GM21619 (cell line): ENCODE data around the gene PSMD3.
"Not testable (repeated sequence)": the region's sequence is repeated elsewhere in the genome, so short reads cannot be mapped to it uniquely, and the experiment has no call there.

Experiments
- ATAC-seq: cut with Tn5 transposase; IDR thresholded peaks from one replicate; pipeline ENCODE4 v1.9.1; 2021; ENCODE audit not compliant: unreplicated experiment

Gene PSMD3

DNA sequence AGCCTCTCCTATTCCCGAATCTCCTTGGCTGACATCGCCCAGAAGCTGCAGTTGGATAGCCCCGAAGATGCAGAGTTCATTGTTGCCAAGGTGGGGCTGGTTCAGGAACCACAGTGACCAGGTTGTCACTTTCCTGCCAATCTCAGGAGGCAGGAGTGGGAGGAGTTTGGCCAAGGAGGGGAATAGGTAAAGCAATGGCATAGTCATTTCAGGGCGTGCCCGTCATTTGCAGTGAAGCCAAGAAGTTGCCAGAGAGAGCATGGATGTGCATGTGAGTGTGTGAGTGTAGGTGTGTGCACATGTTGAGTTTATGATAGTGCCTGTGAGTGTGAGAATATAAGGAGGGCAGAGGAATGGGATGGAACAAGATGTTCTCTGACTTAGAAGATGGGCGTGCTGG is 14.8 kb downstream of the PSMD3 start:
- no peak for ATAC-seq

DNA sequence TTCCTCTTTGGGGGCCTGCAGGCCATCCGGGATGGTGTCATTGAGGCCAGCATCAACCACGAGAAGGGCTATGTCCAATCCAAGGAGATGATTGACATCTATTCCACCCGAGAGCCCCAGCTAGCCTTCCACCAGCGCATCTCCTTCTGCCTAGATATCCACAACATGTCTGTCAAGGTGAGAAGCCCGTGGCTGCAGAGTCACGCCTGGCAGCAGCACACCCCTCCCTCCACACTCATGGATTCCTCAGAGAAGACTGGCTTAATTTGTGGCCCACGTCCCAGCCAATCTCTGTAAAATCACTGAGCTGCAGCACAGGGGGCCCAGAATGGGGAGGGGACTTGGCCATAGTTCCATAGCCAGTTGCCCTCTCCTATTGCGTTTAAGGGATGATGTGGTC is 15.6 kb downstream of the PSMD3 start:
- ATAC-seq, result no peak

DNA sequence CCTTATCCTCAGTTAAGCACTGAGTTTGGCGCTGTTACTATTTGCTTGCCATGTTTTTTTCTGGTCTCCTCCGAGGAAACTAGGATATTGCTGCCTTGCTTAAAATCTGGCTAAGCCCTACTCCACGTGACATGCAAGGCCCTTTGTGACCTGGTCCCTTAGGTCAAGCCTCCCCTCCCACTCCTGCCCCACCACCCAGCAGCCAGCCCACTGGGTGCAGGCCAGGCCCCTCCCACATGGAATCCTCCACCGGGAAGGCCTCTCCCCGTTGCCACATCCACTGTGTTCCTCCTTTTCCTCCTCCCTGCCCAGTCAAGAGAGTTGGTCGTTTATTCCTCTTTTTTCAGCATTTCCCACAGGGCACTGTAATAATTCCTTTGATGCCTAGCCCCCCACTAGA is 16.2 kb downstream of the PSMD3 start:
- ATAC-seq, result no peak

DNA sequence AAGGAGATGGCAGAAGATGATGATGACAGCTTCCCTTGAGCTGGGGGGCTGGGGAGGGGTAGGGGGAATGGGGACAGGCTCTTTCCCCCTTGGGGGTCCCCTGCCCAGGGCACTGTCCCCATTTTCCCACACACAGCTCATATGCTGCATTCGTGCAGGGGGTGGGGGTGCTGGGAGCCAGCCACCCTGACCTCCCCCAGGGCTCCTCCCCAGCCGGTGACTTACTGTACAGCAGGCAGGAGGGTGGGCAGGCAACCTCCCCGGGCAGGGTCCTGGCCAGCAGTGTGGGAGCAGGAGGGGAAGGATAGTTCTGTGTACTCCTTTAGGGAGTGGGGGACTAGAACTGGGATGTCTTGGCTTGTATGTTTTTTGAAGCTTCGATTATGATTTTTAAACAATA is 16.9 kb downstream of the PSMD3 start:
- no peak for ATAC-seq

DNA sequence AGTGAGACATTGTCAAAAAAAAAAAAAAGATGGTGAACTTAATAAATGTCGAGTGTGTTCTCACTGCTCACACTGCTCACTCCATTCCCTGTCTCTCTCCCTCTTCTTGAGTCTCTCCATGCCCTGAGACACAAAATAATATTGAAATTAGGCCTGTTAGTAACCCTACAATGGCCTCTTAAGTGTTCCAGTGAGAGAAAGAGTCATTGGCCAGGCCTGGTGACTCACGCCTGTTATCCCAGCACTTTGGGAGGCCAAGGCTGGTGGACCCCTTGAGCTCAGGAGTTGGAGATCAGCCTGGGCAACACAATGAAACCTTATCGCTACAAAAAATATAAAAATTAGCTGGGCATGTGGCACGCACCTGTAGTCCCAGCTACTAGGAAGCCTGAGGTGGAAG is 18.5 kb downstream of the PSMD3 start:
- ATAC-seq, result no peak

DNA sequence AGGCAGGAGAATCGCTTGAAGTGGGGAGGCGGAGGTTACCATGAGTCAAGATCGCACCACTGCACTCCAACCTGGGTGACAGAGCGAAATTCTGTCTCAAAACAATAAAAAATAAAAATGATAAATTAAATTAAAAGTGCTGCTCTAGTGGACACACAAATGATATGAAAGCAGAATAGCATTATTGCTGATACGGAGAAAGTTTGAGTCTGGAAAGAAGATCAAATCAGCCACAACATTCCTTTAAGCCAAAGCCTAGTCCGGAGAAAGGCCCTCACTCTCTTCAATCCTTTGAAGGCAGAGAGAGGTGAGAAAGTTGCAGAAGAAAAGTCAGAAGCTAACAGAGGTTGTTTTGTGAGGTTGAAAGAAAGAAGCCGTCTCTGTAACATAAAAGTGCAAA is 19.6 kb downstream of the PSMD3 start:
- ATAC-seq, result no peak

DNA sequence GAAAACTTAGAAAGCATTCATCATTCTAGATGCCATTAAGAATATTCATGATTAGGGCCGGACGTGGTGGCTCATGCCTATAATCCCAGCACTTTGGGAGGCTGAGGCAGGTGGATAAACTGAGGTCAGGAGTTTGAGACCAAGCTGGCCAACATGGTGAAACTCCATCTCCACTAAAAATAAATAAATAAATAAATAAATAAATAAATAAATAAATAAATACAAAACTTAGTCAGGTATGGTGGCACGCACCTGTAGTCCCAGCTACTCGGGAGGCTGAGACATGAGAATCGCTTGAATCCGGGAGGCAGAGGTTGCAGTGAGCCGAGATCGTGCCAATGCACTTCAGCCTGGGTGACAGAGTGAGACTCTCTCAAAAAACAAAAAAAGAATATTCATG is 20.7 kb downstream of the PSMD3 start:
- not testable (repeated sequence) for ATAC-seq

DNA sequence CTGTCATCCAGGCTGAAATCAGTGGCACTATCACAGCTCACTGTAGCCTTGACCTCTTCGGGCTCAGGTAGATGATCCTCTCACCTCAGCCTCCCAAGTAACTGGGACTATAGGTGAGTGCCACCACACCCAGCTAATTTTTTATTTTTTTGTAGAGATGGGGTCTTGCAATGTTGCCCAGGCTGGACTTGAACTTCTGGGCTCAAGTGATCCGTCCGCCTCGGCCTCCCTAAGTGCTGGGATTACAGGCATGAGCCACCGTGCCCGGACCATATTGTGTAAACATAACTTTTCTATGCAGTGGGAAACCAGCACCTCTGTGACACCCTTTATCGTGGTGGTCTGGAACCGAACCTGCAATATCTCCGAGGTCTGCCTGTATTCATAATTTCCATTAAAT is 23.5 kb downstream of the PSMD3 start:
- no peak for ATAC-seq

DNA sequence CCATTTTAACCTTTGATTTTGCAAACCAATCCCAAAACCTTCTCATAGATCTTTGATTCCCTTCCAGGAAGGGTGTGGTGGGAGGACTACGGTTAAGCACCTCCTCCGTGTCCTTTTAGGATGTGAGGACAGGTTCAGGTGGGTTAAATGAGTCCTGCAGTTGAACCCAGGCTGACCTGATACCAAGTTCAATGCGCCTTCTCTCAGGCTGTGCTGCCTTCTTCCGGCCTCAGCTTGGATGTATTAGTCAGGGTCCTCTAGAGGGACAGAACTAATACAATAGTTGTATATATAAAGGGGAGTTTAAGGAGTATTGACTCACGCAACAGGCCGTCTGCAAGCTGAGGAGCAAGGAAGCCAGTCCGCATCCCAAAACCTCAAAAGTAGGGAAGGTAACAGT is 24.1 kb downstream of the PSMD3 start:
- no peak for ATAC-seq

DNA sequence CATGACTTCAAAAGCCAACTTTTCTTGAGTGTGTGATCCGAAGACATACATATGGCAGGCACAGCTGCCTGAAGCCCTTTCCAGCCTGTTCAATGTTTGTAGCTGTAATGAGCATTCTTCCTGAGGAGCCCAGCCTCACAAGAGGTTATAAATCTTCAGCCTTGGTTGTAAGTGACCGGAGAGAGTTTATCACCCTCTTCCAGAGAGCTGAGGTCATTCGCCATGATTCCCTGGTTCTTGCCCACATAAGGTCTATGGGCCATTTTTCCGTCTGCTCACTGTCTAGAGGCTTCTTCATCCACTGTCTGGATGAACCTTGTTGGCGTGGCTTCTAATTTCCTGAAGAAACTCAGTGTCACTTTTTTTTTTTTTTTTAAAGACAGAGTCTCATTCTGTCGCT is 24.9 kb downstream of the PSMD3 start:
- ATAC-seq, result no peak

DNA sequence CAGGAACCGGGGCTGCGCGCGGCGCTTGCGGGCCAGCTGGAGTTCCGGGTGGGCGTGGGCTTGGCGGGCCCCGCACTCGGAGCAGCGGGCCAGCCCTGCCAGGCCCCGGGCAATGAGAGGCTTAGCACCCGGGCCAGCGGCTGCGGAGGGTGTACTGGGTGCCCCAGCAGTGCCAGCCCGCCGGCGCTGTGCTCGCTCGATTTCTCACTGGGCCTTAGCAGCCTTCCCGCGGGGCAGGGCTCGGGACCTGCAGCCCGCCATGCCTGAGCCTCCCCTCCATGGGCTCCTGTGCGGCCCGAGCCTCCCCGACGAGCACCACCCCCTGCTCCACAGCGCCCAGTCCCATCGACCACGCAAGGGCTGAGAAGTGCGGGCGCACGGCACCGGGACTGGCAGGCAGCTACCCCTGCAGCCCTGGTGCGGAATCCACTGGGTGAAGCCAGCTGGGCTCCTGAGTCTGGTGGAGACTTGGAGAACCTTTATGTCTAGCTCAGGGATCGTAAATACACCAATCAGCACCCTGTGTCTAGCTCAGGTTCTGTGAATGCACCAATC is 30.4 kb downstream of the PSMD3 start:
- ATAC-seq, result not testable (repeated sequence)

DNA sequence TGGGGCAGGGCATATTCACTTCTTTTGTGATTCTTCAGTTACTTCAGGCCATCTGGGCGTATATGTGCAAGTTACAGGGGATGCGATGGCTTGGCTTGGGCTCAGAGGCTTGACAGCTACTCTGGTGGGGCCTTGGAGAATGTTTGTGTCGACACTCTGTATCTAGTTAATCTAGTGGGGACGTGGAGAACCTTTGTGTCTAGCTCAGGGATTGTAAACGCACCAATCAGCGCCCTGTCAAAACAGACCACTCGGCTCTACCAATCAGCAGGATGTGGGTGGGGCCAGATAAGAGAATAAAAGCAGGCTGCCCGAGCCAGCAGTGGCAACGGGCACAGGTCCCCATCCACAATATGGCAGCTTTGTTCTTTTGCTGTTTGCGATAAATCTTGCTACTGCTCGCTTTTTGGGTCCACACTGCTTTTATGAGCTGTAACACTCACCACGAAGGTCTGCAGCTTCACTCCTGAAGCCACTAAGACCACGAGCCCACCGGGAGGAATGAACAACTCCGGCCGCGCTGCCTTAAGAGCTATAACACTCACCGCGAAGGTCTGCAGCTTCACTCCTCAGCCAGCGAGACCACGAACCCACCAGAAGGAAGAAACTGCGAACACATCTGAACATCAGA is 31.5 kb downstream of the PSMD3 start:
- ATAC-seq, result not testable (repeated sequence)

DNA sequence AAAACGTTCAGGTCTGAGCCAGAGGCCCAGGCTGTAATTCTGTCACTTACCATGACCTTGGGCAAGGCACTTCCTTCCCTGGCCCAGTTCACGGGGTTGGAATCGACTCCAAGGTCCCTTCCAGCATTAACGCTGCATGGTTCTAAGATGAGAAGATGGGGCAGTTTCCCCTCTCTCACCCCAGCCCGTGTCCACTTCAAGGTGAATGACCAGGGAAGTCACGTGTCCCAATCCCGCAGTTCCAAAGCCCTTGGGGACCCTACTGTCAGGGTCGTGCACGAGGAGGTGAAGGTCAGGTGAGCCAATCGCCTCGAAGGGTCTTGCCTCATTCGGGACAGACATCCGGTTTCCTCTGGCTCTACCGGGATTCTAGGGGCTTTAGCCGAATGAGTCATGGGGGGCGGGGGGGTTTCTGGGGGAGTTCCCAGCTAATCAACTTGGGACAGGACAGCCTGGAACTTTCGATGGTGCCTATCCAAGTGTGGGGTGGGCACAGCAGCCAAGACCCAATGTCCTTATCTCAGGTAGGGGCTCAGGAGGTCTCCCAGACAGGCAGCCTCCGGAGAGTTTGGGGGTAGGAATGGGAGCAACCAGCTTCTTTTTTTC is 33.9 kb downstream of the PSMD3 start:
- ATAC-seq, result no peak

DNA sequence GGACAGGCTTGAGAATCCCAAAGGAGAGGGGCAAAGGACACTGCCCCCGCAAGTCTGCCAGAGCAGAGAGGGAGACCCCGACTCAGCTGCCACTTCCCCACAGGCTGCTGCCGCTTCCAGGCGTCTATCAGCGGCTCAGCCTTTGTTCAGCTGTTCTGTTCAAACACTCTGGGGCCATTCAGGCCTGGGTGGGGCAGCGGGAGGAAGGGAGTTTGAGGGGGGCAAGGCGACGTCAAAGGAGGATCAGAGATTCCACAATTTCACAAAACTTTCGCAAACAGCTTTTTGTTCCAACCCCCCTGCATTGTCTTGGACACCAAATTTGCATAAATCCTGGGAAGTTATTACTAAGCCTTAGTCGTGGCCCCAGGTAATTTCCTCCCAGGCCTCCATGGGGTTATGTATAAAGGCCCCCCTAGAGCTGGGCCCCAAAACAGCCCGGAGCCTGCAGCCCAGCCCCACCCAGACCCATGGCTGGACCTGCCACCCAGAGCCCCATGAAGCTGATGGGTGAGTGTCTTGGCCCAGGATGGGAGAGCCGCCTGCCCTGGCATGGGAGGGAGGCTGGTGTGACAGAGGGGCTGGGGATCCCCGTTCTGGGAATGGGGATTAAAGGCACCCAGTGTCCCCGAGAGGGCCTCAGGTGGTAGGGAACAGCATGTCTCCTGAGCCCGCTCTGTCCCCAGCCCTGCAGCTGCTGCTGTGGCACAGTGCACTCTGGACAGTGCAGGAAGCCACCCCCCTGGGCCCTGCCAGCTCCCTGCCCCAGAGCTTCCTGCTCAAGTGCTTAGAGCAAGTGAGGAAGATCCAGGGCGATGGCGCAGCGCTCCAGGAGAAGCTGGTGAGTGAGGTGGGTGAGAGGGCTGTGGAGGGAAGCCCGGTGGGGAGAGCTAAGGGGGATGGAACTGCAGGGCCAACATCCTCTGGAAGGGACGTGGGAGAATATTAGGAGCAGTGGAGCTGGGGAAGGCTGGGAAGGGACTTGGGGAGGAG is 34.7 kb downstream of the PSMD3 start, which contains the start of gene CSF3:
Gene CSF3, plus strand, starts transcription at position 436 of the 993 bp plus-strand sequence. Its CDS starts 35 bp downstream, at position 471.
- no peak for ATAC-seq

DNA sequence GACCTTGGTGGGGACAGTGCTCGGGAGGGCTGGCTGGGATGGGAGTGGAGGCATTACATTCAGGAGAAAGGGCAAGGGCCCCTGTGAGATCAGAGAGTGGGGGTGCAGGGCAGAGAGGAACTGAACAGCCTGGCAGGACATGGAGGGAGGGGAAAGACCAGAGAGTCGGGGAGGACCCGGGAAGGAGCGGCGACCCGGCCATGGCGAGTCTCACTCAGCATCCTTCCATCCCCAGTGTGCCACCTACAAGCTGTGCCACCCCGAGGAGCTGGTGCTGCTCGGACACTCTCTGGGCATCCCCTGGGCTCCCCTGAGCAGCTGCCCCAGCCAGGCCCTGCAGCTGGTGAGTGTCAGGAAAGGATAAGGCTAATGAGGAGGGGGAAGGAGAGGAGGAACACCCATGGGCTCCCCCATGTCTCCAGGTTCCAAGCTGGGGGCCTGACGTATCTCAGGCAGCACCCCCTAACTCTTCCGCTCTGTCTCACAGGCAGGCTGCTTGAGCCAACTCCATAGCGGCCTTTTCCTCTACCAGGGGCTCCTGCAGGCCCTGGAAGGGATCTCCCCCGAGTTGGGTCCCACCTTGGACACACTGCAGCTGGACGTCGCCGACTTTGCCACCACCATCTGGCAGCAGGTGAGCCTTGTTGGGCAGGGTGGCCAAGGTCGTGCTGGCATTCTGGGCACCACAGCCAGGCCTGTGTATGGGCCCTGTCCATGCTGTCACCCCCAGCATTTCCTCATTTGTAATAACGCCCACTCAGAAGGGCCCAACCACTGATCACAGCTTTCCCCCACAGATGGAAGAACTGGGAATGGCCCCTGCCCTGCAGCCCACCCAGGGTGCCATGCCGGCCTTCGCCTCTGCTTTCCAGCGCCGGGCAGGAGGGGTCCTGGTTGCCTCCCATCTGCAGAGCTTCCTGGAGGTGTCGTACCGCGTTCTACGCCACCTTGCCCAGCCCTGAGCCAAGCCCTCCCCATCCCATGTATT is 35.7 kb downstream of the PSMD3 start:
- no peak for ATAC-seq

DNA sequence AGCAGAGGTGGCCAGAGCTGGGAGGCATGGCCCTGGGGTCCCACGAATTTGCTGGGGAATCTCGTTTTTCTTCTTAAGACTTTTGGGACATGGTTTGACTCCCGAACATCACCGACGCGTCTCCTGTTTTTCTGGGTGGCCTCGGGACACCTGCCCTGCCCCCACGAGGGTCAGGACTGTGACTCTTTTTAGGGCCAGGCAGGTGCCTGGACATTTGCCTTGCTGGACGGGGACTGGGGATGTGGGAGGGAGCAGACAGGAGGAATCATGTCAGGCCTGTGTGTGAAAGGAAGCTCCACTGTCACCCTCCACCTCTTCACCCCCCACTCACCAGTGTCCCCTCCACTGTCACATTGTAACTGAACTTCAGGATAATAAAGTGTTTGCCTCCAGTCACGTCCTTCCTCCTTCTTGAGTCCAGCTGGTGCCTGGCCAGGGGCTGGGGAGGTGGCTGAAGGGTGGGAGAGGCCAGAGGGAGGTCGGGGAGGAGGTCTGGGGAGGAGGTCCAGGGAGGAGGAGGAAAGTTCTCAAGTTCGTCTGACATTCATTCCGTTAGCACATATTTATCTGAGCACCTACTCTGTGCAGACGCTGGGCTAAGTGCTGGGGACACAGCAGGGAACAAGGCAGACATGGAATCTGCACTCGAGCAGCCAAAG is 36.9 kb downstream of the PSMD3 start:
- no peak for ATAC-seq

DNA sequence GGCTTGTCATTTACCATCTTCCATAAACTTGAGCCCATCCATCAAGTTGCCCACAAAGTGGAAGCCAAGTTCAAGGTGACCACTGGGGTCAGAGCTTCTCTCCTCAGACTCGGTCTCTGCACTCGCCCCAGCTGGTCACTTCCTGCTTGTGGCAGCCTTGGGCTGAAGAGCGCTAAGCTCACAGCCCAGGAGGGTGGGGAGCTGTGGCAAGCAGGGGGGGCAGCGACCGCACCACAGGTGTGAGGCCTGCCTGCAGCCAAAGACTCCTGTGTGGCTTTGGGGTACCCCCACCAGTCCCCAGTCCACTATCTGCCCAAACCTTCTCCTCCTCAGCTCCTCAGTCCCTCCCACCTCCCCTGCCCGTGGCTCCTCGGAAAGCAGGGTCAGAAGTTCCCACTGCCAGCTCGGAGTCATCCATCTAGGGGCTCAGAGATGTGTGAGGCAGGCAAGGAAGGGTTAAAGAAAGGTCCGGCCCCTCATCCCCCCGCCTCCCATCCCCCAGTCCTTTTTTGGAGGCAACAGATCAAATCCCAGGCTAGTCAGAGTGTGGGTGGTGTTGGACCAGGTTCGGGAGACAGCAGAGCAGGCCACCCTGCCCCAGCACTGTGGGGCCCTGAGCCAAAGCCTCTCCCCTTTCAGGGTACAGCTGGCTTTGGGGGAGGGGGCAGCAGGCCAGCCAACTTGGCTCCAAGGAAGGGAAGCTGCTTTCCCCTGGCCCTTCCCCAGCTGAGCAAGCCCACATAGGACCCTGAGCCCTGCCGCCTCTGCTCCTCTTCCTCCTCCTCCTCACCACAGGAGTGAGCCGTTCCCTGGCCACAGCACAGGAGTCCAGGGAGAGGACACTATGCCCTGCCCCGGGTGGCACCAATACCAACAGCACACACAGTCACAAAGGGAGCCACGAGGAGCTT is 37.9 kb downstream of the PSMD3 start:
- ATAC-seq, result no peak

DNA sequence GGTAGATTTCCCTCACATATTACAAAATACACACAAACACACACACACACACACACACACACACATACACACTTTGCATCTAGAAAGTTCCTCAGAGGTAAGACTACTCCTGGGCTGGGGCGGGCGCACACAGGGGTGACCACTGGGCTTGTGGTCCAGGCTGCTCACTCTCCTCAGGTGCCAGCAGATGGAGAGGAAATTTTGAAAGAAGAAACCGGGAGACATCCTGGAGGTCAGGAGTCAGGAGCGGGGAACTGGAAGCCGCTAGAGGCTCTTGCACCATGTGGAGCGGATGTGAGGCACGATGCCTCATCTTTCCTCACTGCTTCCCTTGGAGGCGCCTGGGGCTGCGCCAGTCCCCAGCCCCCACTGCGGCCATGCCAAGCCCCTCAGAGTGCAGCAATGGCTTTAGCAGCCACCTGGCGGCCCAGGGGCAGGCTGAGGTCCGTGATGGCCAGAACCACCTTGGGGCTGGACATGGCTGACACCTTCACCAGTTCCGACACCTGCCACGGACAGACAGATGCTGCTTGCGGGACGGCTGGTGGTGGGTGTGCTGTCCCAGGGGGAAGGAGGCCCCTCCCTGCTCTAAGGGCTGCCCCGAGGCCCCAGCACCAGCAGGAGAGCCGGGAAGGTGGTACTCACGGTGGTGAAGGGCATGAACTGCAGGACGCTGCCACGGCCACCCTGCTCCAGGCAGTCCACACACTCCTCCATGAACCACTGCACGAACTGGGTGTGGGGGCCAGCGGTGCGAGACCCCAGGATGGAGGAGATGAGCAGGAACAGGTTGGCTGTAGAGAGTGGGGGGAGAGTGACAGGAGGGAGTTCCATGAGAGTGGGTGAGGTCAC is 38.8 kb downstream of the PSMD3 start:
- no peak for ATAC-seq
